Testis (tissue), 2 donors: ENCODE measurements around the gene RRH.

Experiments
- POLR2A ChIP-seq: fragments of 450-650 bp; IDR thresholded peaks from one replicate; pipeline ENCODE4 v1.6.1; 2017; ENCODE audit warnings: antibody characterized with exemption, mild to moderate bottlenecking, moderate library complexity
- TF ChIP-seq, protein P1 (sequence below), 3 experiments: fragments of 450-650 bp in 2 of 3; fragments of 200-600 bp in 1 of 3; sonication (generic) in 1 of 3; IDR thresholded peaks; one replicate each; pipeline ENCODE4 v1.5.1; 2016 to 2019; ENCODE audit warnings: antibody characterized with exemption in 3 of 3, mild to moderate bottlenecking in 2 of 3, moderate library complexity in 1 of 3

- TF ChIP-seq, protein P1, sequence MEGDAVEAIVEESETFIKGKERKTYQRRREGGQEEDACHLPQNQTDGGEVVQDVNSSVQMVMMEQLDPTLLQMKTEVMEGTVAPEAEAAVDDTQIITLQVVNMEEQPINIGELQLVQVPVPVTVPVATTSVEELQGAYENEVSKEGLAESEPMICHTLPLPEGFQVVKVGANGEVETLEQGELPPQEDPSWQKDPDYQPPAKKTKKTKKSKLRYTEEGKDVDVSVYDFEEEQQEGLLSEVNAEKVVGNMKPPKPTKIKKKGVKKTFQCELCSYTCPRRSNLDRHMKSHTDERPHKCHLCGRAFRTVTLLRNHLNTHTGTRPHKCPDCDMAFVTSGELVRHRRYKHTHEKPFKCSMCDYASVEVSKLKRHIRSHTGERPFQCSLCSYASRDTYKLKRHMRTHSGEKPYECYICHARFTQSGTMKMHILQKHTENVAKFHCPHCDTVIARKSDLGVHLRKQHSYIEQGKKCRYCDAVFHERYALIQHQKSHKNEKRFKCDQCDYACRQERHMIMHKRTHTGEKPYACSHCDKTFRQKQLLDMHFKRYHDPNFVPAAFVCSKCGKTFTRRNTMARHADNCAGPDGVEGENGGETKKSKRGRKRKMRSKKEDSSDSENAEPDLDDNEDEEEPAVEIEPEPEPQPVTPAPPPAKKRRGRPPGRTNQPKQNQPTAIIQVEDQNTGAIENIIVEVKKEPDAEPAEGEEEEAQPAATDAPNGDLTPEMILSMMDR (IDR thresholded peaks at IDR 0.05): no peak
- no peak for TF ChIP-seq POLR2A
Observed at GRCh38 chr4:109811707-109812106, 16.1 kb upstream of the RRH start.
